Dermis blood vessel endothelial cell (primary cell): ENCODE measurements around the gene GSDMA. TPM values are rescaled to one million over a fixed set of nuclear protein-coding genes. Genes with fewer than 3 reads are reported as not detected.
"Not testable (repeated sequence)": the region's sequence is repeated elsewhere in the genome, so short reads cannot be mapped to it uniquely, and the experiment has no call there.

Experiments used
- DNase-seq: peaks from one replicate; pipeline ENCODE4 v3.0.0; 2010
- total RNA-seq: library from RNA; depleted of rRNA; stranded (reverse); fragments of >200 nt; gene quantifications from 2 replicates; pipeline ENCODE4 v1.2.3, GENCODE V29; 2014

The GSDMA gene
- total RNA-seq, 1 donor from 2014 or later: not detected

GRCh38 chr17:39929646-39930407 lies 33.0 kb upstream of the GSDMA start:
- peak; percentile 71 for DNase-seq

DNA sequence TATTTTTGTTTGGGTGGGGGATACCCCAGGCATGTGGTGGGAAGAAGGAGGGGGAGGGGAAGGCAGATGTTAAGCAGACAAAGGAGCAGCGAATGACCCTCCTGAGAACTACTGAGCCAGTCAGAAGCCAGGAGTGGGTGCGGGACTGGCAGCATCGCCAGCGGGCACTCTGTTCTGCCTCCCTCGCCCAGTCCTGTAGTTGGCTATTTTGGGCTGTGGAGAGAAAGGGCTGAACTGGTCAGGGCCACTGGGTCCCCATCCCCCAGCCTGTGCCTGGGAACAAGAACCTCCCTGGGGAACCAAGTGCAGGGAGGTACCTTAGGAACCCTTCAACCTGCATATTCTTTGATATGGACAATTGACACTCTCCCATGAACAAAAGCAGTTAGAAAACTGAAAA lies 28.9 kb upstream of the GSDMA start:
- no peak for DNase-seq

- no peak for DNase-seq
These were observed 28.5 kb upstream of the GSDMA start for GRCh38 chr17:39934324-39934723.

DNA sequence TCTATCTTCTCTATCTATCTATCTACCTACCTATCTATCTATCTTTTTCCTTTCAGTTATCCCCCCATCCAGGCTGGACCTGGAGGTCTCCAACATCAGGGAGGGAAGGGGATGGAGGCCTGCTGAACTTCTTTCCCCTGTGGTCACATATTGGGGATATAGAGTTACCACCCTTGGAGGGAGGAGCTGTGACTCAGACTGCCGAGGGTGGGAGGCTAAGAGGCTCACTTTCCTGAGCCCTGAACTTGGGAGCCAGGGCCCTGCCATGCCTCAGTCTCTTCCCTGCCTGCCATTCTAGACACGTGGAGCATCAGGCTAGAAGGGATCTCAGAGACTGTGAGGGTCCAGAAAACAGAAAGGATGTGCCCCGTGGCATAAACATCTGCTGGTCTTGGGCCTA lies 26.9 kb upstream of the GSDMA start:
- no peak for DNase-seq

GRCh38 chr17:39937447-39937846 lies 25.4 kb upstream of the GSDMA start:
- DNase-seq: no peak

GRCh38 chr17:39938140-39938869 lies 24.5 kb upstream of the GSDMA start:
- no peak for DNase-seq

DNA sequence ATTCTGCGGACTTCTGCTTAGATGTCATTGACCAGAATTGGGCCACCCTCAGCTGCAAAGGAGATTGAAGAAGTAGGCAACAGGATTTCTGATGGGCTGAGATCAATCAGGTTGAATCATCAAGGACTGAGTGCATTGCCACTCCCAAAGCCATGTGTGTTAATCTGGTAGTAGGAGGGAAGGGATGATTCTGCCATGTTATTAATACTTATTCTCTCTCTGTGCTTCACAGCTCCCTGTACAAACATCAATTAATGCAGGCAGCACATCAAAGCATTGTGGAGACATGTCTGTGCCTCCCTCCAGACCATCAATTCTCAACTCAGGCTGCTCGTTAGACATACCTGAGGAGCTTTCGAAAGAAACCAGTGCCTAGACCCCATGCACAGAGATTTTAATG lies 23.7 kb upstream of the GSDMA start:
- DNase-seq: no peak

- DNase-seq: peak; percentile 40
These were observed 23.0 kb upstream of the GSDMA start for GRCh38 chr17:39939588-39940419.

DNA sequence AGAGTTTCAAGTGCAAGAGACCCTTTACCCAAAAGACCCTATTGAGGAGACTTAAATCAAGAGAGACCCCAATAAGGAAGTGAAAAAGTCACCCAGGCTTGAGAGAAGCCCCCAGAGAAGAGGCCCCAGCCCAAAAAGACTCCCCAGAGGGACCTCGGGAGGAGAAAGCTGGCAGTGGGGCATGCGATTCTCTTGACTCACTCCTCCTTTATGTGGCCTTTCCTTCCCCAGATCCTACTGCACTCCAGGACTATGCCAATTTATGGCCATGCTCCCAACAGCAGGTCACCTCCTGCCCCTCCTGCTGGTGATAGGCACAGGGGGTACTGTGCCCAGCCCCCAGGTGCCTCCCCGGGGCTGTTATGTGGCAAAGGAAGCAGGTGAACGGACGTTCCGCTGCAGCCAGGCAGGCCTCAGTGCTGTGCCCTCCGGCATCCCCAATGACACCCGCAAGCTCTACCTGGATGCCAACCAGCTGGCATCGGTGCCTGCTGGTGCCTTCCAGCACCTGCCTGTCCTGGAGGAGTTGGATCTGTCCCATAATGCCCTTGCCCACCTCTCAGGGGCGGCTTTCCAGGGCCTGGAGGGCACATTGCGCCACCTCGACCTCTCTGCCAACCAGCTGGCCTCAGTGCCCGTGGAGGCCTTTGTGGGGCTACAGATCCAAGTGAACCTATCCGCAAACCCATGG lies 19.0 kb upstream of the GSDMA start:
- no peak for DNase-seq

DNA sequence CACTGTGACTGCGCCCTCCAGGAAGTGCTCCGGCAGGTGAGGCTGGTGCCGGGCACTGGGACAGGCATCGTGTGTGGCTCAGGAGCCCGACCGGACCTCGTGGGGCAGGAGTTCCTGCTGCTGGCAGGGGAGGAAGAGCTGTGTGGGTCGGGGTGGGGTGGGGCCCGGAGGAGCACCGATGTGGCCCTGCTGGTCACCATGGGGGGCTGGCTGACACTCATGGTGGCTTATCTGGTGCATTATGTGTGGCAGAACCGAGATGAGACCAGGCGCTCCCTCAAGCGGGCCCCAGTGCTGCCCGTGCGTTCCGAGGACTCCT lies 18.5 kb upstream of the GSDMA start:
- DNase-seq: no peak

DNA sequence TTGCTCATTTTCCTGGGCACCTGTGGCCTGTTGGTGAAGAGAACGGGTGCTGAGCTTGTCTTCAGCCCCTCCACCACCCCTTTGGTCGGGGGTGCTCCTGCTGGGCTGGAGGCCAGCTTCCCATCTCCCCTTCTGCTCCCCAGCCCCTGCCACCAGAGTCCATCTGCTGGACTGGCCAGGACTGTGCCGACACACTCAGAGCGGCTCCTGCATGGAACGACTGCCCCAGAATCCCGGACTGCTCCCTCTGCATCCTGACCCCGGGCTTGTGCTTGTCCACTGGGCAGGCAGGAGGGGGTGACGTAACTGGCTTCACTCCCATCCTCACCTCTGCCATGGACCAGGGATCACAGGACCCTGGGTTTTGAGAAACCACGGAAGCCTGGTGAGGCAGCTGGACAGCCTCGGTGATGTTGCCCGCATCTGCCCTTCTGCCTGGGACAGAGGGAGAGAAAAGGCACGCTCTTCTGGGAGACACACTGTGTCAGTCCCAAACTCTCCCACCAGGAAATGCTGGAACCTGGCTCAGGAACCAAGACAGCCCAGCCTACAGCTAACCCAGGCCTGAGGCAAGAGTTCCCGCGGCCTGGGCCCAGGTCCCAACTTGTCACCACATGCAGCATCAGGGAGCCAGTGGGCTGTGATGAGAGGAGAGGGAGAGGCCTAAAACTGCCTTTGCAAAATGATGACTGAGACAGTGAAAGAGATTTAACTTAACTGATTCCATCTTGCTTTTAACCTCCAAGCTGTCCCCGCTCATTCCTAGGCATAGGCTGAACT lies 16.1 kb upstream of the GSDMA start:
- DNase-seq: no peak

GRCh38 chr17:39948489-39948828 lies 14.3 kb upstream of the GSDMA start:
- not testable (repeated sequence) for DNase-seq

- DNase-seq: no peak
These were observed 13.8 kb upstream of the GSDMA start for GRCh38 chr17:39949028-39949427.

DNA sequence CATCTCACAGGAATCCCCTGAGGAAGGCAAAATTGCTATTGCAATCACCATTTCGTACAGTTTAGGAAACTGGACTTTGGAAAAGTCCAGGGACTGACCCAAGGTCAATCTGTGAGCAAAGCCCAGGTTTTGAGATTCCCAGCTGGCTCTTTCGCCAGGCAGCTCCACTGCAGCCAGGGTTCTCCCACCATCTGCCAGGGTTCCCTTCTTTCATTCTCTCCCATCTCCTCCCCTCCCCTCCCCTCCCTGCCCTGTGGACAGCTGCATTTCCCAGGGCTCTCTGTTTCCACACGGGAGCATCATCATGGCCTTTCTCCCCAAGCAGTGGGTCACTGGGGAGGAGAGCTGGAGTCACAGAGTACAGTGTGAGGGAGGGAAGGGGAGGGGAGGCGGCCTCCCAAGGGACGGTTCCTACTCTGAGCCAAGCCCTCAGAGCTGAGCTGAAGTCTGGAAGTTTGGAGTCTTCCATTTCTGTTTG lies 11.9 kb upstream of the GSDMA start:
- no peak for DNase-seq

GRCh38 chr17:39951924-39952679 lies 10.7 kb upstream of the GSDMA start:
- DNase-seq: no peak

- DNase-seq: peak; percentile 97
These were observed 9.9 kb upstream of the GSDMA start for GRCh38 chr17:39952680-39953470.

GRCh38 chr17:39953471-39953888 lies 9.3 kb upstream of the GSDMA start:
- no peak for DNase-seq

- DNase-seq: no peak
These were observed 7.9 kb upstream of the GSDMA start for GRCh38 chr17:39954876-39955275.

DNA sequence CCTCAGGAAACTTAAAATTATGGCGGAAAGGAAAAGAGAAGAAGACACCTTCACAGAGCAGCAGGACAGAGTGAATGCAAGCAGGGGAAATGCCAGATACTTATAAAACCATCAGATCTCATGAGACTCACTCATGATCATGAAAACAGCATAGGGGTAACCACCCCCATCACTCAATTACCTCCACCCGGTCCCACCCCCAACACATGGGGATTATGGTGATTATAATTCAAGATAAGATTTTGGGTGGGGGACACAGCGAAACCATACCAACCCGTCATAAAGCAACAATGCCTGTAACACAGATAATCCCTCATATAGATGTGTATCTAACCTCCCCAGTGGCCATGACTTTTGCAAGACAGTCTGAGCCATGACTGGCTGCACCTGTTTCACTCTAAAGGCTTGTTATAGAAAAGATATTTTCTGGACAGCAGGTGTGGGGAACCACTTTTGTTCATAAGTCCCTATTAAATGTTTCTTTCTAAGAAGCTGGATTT lies 7.0 kb upstream of the GSDMA start:
- no peak for DNase-seq

DNA sequence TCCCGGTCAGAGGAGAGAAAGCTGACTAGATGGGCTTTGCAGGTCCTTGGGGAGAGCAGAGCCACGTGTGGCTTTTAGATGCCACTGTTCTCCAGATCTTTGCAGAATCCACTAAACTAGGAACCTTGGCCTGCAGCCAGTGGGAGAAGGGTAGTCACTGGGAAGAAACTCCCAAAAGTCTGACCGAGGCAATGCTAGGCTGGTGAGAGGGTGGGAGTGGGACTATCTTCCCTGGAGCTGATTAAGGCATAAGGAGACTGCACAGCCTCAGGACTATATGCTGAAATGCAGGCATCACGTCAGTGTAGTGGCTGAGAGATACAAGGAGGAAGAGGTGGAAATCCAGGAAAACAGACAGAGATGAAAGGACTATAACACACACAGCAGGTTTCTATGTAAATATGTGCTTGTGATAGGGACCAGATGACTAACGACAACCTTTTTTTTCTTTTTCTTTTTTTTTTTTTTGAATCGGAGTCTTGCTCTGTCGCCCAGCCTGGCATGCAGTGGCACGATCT lies 2.2 kb upstream of the GSDMA start:
- no peak for DNase-seq
